ENCODE measurements around the gene KLHL14. TPM values are rescaled to one million over a fixed set of nuclear protein-coding genes. Genes with fewer than 3 reads are reported as not detected.

The KLHL14 gene
- total RNA-seq, 3 donors from 2014 or later: 0.32 to 0.59 (median 0.33) TPM

GRCh38 chr18:32724071-32724749 is 48.6 kb downstream of the KLHL14 start:
- DNase-seq (ENCODE audit: low spot score in 2 of 2): no peak
- Histone ChIP-seq H3K27ac (no peak overlapping the region), H3K9me3 (no peaks in the 10 kb centered on the region), H3K27me3 (no peaks in the 10 kb centered on the region), H3K4me1 (no peaks in the 10 kb centered on the region), H3K4me3 (no peak overlapping the region), H3K36me3 (no peaks in the 10 kb centered on the region)
- intact Hi-C loops (cut with DNase I; ENCODE audit: low total_unique reads): no loop called here
- TF ChIP-seq, protein P1, sequence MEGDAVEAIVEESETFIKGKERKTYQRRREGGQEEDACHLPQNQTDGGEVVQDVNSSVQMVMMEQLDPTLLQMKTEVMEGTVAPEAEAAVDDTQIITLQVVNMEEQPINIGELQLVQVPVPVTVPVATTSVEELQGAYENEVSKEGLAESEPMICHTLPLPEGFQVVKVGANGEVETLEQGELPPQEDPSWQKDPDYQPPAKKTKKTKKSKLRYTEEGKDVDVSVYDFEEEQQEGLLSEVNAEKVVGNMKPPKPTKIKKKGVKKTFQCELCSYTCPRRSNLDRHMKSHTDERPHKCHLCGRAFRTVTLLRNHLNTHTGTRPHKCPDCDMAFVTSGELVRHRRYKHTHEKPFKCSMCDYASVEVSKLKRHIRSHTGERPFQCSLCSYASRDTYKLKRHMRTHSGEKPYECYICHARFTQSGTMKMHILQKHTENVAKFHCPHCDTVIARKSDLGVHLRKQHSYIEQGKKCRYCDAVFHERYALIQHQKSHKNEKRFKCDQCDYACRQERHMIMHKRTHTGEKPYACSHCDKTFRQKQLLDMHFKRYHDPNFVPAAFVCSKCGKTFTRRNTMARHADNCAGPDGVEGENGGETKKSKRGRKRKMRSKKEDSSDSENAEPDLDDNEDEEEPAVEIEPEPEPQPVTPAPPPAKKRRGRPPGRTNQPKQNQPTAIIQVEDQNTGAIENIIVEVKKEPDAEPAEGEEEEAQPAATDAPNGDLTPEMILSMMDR (IDR thresholded peaks at IDR 0.05): no peak
- TF ChIP-seq POLR2AphosphoS5 (IDR thresholded peaks at IDR 0.05) (no peak), POLR2A (IDR thresholded peaks at IDR 0.05) (no peak)

DNA sequence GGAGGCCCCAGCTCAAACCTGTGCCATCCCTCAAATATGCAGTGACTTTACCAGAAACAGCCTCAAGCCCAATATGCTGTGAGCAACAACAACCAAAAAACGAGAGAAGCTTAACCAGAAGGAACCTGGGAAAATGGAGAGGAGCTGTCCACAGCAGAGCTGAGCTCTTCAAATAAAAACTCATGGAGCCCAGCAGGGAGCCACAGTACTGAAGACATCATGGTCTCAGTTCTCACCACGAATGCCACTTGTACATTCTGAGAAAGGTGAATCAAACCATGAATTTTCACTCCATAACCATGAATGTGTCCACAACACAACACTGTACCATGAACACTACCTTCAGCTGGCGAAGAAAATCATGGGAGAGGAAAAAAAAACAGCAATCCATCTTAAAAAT is 50.5 kb downstream of the KLHL14 start:
- intact Hi-C loops (cut with DNase I; ENCODE audit: low total_unique reads): no loop called here
- H3K4me1 ChIP-seq: no peaks in the 10 kb centered on the region
- H3K4me3 ChIP-seq: no peak overlapping the region
- H3K36me3 ChIP-seq: no peaks in the 10 kb centered on the region
- H3K9me3 ChIP-seq: no peaks in the 10 kb centered on the region
- no peaks in the 10 kb centered on the region for H3K27me3 ChIP-seq
- TF ChIP-seq, protein P1 (IDR thresholded peaks at IDR 0.05): no peak
- TF ChIP-seq POLR2A (IDR thresholded peaks at IDR 0.05): no peak
- no peak for TF ChIP-seq POLR2AphosphoS5 (IDR thresholded peaks at IDR 0.05)
- DNase-seq (ENCODE audit: low spot score in 2 of 2): no peak
- H3K27ac ChIP-seq: no peak overlapping the region

DNA sequence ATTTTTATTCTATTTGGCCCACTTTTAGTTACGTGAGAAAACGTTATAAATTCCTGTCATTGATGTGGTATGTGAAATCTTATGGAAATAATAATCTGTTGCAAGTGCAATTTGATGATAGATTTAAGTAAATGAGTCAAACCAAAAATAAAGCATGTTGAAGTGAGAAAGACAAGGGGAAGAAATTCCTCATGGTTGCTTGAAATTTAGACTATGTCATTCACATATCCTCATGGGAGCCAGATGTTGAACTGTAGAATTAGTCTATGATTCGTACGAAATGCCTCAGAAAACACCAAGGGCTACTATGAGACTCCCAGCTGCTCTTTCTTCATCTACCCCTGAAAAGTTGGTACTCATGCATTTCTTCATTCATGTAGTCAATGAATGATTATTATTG is 55.7 kb downstream of the KLHL14 start:
- Histone ChIP-seq H3K27ac (no peak overlapping the region), H3K4me3 (no peak overlapping the region), H3K36me3 (no peaks in the 10 kb centered on the region), H3K4me1 (no peaks in the 10 kb centered on the region), H3K9me3 (no peaks in the 10 kb centered on the region), H3K27me3 (no peaks in the 10 kb centered on the region)
- intact Hi-C loops (cut with DNase I; ENCODE audit: low total_unique reads): no loop called here
- no peak for DNase-seq (ENCODE audit: low spot score in 2 of 2)
- TF ChIP-seq, protein P1 (IDR thresholded peaks at IDR 0.05): no peak
- no peak for TF ChIP-seq POLR2A (IDR thresholded peaks at IDR 0.05)
- TF ChIP-seq POLR2AphosphoS5 (IDR thresholded peaks at IDR 0.05): no peak

- Histone ChIP-seq H3K4me3 (no peak overlapping the region), H3K27ac (no peak overlapping the region), H3K27me3 (no peaks in the 10 kb centered on the region), H3K36me3 (no peaks in the 10 kb centered on the region), H3K9me3 (no peaks in the 10 kb centered on the region), H3K4me1 (no peaks in the 10 kb centered on the region)
- TF ChIP-seq POLR2AphosphoS5 (IDR thresholded peaks at IDR 0.05): no peak
- TF ChIP-seq, protein P1 (IDR thresholded peaks at IDR 0.05): peak; percentile 20 to 66 (median 59)
- no peak for TF ChIP-seq POLR2A (IDR thresholded peaks at IDR 0.05)
- DNase-seq (ENCODE audit: low spot score in 2 of 2): peak in 1 of 2 donors; percentile 33
- intact Hi-C loops (cut with DNase I; ENCODE audit: low total_unique reads): no loop called here
Observed at GRCh38 chr18:32714571-32715148, 58.2 kb downstream of the KLHL14 start.

DNA sequence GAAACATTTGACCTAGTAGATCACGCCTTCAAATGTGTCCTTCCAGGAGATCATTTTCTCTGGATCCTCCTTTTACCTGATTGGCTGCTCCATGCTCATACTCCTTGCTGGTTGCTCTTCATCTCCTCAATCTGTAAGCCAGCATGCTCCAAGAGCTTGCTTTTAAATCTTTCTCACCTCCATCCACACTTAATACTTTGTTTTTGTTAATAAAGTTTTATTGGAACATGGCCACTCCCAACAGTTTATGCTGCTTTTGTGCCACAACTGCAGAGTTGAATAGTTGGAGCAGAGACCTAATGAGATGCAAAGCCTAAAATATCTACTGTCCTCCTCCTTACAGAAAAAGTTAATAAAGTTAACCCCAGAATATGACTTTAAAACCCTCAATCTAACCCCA is 60.0 kb downstream of the KLHL14 start:
- intact Hi-C loops (cut with DNase I; ENCODE audit: low total_unique reads): no loop called here

More for the DNA sequence above, 60.0 kb downstream of the KLHL14 start:
- TF ChIP-seq POLR2A (IDR thresholded peaks at IDR 0.05) (no peak), POLR2AphosphoS5 (IDR thresholded peaks at IDR 0.05) (no peak)
- TF ChIP-seq, protein P1 (IDR thresholded peaks at IDR 0.05): no peak
- H3K27me3 ChIP-seq: no peaks in the 10 kb centered on the region
- no peak overlapping the region for H3K27ac ChIP-seq
- H3K4me1 ChIP-seq: no peaks in the 10 kb centered on the region
- no peak overlapping the region for H3K4me3 ChIP-seq
- DNase-seq (ENCODE audit: low spot score in 2 of 2): no peak
- no peaks in the 10 kb centered on the region for H3K36me3 ChIP-seq
- no peaks in the 10 kb centered on the region for H3K9me3 ChIP-seq

All from breast epithelium (tissue), 4 donors.